Stimulated activated naive CD4-positive, alpha-beta T cell treated with Interleukin-2 at 50 U/mL for 16 hours (primary cell): ENCODE data around the gene IMPACT.

Source experiments
- DNase-seq: peaks from one replicate; lab custom pipeline; 2025; lab: John Stamatoyannopoulos, UW

The IMPACT gene

GRCh38 chr18:24479371-24479770 lies 52.9 kb downstream of the IMPACT start:
- DNase-seq: no peak

- no peak for DNase-seq
Observed at GRCh38 chr18:24482821-24483220, 56.4 kb downstream of the IMPACT start.

- DNase-seq: no peak
Observed at GRCh38 chr18:24485681-24486080, 59.2 kb downstream of the IMPACT start.

GRCh38 chr18:24486684-24487083 lies 60.2 kb downstream of the IMPACT start:
- no peak for DNase-seq

- DNase-seq: no peak
Observed at GRCh38 chr18:24488824-24489493, 62.5 kb downstream of the IMPACT start.

- no peak for DNase-seq
Observed at GRCh38 chr18:24490539-24490938, 64.1 kb downstream of the IMPACT start.

- no peak for DNase-seq
Observed at GRCh38 chr18:24491927-24492834, 65.7 kb downstream of the IMPACT start.

GRCh38 chr18:24494586-24494985 lies 68.1 kb downstream of the IMPACT start:
- DNase-seq: no peak

- DNase-seq: no peak
Observed at GRCh38 chr18:24497031-24497754, 70.7 kb downstream of the IMPACT start.

GRCh38 chr18:24499814-24500213 lies 73.3 kb downstream of the IMPACT start:
- DNase-seq: no peak

- DNase-seq: no peak
Observed at GRCh38 chr18:24500217-24500616, 73.7 kb downstream of the IMPACT start.

- DNase-seq: no peak
Observed at GRCh38 chr18:24500766-24501165, 74.3 kb downstream of the IMPACT start.

- DNase-seq: no peak
Observed at GRCh38 chr18:24502667-24503523, 76.4 kb downstream of the IMPACT start.
